GM23338 (cell line): ENCODE measurements around the gene RASSF7.

Experiments
- EZH2 ChIP-seq: fragments of 200-600 bp; sonication (generic); IDR thresholded peaks from one replicate; pipeline ENCODE4 v1.8.0; 2017; ENCODE audit warnings: antibody characterized with exemption, mild to moderate bottlenecking, low read depth; ENCODE audit not compliant: unreplicated experiment
- EZH2phosphoT487 ChIP-seq: fragments of 200-600 bp; sonication (generic); IDR thresholded peaks from one replicate; pipeline ENCODE4 v1.8.1; 2018; ENCODE audit warnings: antibody characterized with exemption; ENCODE audit not compliant: unreplicated experiment
- JUNB ChIP-seq: IDR thresholded peaks from one replicate; pipeline ENCODE4 v1.6.1; 2016; ENCODE audit warnings: antibody characterized with exemption; ENCODE audit not compliant: unreplicated experiment
- STAT1 ChIP-seq: IDR thresholded peaks from one replicate; pipeline ENCODE4 v1.6.1; 2016; ENCODE audit warnings: antibody characterized with exemption; ENCODE audit not compliant: unreplicated experiment
- ZNF114 ChIP-seq: fragments of 250-450 bp; sonication (Bioruptor Pico); IDR thresholded peaks from 2 replicates; pipeline ENCODE4 v1.5.0; 2020; ENCODE audit warnings: mild to moderate bottlenecking, moderate library complexity
- TF ChIP-seq, protein P1 (sequence below), 2 experiments: fragments of 200-600 bp in 1 of 2; sonication (generic) in 1 of 2; conservative IDR thresholded peaks; 2 replicates each; pipeline versions ENCODE4 v1.5.1 to v1.6.1; 2016 to 2017; ENCODE audit warnings: antibody characterized with exemption in 2 of 2, low read depth in 2 of 2, mild to moderate bottlenecking in 2 of 2, moderate library complexity in 1 of 2

DNA sequence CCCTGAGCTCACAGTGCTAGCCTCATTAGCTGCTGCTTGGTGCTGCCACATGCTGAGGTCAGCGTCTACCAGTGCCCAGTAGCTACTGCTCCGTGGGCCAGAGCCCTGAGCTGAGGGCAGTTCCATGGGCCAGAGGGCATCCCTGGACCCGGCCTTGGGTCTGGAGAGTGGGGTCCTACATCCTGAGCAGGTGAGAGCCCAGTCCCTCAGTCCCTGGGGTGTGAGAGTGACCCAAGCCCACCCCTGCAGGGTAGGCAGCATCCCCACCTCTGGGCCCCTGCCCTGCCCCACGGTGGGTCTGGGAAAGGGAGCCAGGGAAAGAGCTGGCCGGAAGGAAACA is 10.1 kb upstream of the RASSF7 start:
- TF ChIP-seq, protein P1, sequence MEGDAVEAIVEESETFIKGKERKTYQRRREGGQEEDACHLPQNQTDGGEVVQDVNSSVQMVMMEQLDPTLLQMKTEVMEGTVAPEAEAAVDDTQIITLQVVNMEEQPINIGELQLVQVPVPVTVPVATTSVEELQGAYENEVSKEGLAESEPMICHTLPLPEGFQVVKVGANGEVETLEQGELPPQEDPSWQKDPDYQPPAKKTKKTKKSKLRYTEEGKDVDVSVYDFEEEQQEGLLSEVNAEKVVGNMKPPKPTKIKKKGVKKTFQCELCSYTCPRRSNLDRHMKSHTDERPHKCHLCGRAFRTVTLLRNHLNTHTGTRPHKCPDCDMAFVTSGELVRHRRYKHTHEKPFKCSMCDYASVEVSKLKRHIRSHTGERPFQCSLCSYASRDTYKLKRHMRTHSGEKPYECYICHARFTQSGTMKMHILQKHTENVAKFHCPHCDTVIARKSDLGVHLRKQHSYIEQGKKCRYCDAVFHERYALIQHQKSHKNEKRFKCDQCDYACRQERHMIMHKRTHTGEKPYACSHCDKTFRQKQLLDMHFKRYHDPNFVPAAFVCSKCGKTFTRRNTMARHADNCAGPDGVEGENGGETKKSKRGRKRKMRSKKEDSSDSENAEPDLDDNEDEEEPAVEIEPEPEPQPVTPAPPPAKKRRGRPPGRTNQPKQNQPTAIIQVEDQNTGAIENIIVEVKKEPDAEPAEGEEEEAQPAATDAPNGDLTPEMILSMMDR (conservative IDR thresholded peaks at IDR 0.05; ENCODE audit: low read depth in 2 of 2), result no peak
- no peak for TF ChIP-seq EZH2
- TF ChIP-seq EZH2phosphoT487, result no peak
- no peak for TF ChIP-seq STAT1
- TF ChIP-seq JUNB, result no peak
- TF ChIP-seq ZNF114 (CRISPR knock-in tag), result no peak
